ENCODE measurements around the gene ZNF280D.

ZNF280D gene

DNA sequence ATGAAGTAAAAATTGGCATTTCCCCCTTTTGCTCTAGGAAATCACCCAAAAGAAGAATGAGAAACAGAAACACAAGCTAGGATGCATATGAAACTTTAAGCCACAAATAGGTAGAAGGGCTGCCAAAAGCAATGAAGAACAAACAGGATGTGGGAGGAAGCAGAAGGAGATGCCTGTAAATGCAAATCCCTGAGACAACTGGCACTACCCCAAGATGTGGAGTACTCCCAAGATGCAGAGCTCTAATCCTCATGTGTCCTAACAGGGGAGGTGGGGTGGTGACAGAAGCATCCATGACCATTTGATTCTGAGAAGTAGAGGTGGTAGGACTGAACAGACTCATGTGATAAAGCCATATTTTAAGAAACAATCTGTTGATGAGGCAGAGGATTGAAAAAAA, 31.9 kb upstream of the ZNF280D start:
- POLR2A ChIA-PET = no interaction called here
- TF ChIP-seq LEF1 (IDR thresholded peaks at IDR 0.05; ENCODE audit: borderline replicate concordance) (no peak), SP1 (IDR thresholded peaks at IDR 0.05) (no peak), HDGF (IDR thresholded peaks at IDR 0.05; ENCODE audit: borderline replicate concordance) (no peak), FOXK2 (IDR thresholded peaks at IDR 0.05) (no peak), FOXM1 (IDR thresholded peaks at IDR 0.05; ENCODE audit: borderline replicate concordance) (no peak), BHLHE40 (IDR thresholded peaks at IDR 0.05; ENCODE audit: borderline replicate concordance) (no peak), FOXA1 (IDR thresholded peaks at IDR 0.05) (no peak), L3MBTL2 (conservative IDR thresholded peaks at IDR 0.05) (no peak)
- CTCF ChIA-PET = no interaction called here
- DNase-seq (ENCODE audit: extremely low spot score) = no peak

DNA sequence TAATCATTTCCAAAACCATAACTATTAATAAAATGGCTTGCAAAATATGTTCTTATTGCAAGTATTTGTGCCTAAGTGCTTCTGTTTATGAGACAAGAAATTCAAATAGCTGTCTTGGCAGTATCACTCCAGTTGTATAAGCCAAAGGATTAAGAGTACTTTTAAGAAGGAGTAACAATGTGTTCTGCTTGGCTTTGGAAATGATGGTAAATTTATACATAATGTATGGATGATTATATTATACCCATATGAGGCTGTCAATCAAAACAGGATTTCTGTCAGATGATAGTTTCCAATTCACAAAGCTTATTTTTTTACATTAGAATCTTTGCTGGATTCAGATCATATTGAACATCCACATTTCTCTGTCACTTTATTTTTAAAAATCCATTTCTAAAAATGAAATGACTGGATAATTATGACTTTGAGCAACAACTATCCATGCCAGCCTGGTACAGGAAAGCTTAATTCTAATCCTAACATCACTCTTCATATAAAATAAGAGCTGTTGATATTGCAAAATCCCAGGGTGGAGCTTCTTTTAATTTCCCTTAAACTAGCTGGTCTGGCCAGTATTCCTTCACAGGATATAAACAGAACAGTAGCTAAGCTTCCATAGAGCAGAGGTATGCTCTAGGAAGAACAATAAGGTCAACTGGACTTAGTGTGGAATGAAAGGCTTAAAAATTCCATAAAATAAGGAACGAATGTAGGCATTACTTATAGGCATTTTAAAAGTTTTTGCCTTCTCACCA, 30.0 kb upstream of the ZNF280D start:
- POLR2A ChIA-PET = no interaction called here
- TF ChIP-seq SP1 (IDR thresholded peaks at IDR 0.05) = no peak
- no peak for TF ChIP-seq FOXA1 (IDR thresholded peaks at IDR 0.05)
- no peak for TF ChIP-seq FOXK2 (IDR thresholded peaks at IDR 0.05)
- TF ChIP-seq TARDBP (IDR thresholded peaks at IDR 0.05) = no peak
- no peak for TF ChIP-seq NFRKB (IDR thresholded peaks at IDR 0.05)
- no peak for TF ChIP-seq SUZ12 (IDR thresholded peaks at IDR 0.05)
- no peak for TF ChIP-seq HDGF (IDR thresholded peaks at IDR 0.05; ENCODE audit: borderline replicate concordance)
- no peak for TF ChIP-seq L3MBTL2 (conservative IDR thresholded peaks at IDR 0.05)
- DNase-seq (ENCODE audit: extremely low spot score) = no peak
- CTCF ChIA-PET = no interaction called here

DNA sequence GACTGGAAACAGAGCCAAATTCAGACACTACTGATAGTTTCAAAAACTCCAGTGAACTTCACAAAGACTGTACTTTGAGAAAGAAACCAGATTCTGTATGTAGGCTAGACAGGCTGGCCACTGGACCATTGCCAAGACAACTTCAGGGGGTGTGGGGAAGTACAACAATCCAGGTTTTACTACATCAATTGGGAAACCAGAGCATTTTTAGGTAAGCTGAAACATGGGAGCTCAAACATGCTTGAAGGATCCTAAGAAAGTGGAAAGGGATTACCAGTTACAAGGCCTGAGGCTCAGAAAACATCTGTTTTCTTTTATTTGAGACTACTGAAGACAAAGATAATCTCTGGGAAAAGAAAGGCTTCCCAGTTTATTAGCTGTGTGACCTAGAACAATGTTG, 26.9 kb upstream of the ZNF280D start:
- ChIA-PET CTCF (no interaction called here), POLR2A (no interaction called here)
- DNase-seq (ENCODE audit: extremely low spot score) = no peak
- TF ChIP-seq FOXM1 (IDR thresholded peaks at IDR 0.05; ENCODE audit: borderline replicate concordance) (no peak), SP1 (IDR thresholded peaks at IDR 0.05) (no peak), HDGF (IDR thresholded peaks at IDR 0.05; ENCODE audit: borderline replicate concordance) (no peak), NFRKB (IDR thresholded peaks at IDR 0.05) (no peak), ARNT (IDR thresholded peaks at IDR 0.05) (no peak), CTBP1 (IDR thresholded peaks at IDR 0.05; ENCODE audit: borderline replicate concordance) (no peak), SUZ12 (IDR thresholded peaks at IDR 0.05) (no peak), BHLHE40 (IDR thresholded peaks at IDR 0.05; ENCODE audit: borderline replicate concordance) (no peak), ZNF384 (IDR thresholded peaks at IDR 0.05) (no peak)
- TF ChIP-seq, protein P1, sequence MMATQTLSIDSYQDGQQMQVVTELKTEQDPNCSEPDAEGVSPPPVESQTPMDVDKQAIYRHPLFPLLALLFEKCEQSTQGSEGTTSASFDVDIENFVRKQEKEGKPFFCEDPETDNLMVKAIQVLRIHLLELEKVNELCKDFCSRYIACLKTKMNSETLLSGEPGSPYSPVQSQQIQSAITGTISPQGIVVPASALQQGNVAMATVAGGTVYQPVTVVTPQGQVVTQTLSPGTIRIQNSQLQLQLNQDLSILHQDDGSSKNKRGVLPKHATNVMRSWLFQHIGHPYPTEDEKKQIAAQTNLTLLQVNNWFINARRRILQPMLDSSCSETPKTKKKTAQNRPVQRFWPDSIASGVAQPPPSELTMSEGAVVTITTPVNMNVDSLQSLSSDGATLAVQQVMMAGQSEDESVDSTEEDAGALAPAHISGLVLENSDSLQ (IDR thresholded peaks at IDR 0.05) = no peak

DNA sequence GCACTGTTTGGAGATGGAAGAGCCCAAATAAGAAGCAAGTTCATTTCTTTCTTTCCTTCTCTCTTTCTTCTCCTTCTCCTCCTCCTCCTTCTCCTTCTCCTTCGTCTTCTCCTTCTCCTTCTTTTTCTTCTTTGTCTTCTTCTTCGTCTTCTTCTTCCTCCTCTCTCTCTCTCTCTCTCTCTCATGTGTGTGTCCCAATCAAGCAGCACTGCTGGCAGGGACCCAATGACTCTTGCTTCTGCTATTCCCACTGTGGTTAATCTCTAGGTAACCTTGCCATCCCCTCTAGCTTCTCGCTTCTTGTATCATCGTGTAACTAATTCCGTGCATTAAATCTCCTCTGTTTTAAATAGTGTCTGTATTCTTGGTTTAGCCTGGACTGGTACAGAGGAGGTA, 26.1 kb upstream of the ZNF280D start:
- ChIA-PET CTCF (no interaction called here), POLR2A (no interaction called here)
- TF ChIP-seq L3MBTL2 (conservative IDR thresholded peaks at IDR 0.05) = no peak
- no peak for TF ChIP-seq FOXK2 (IDR thresholded peaks at IDR 0.05)
- no peak for TF ChIP-seq FOXM1 (IDR thresholded peaks at IDR 0.05; ENCODE audit: borderline replicate concordance)
- TF ChIP-seq ELF4 (IDR thresholded peaks at IDR 0.05) = no peak
- TF ChIP-seq, protein P1 (IDR thresholded peaks at IDR 0.05) = no peak
- TF ChIP-seq BHLHE40 (IDR thresholded peaks at IDR 0.05; ENCODE audit: borderline replicate concordance) = no peak
- no peak for TF ChIP-seq FOXA1 (IDR thresholded peaks at IDR 0.05)
- TF ChIP-seq ARNT (IDR thresholded peaks at IDR 0.05) = no peak
- TF ChIP-seq LEF1 (IDR thresholded peaks at IDR 0.05; ENCODE audit: borderline replicate concordance) = no peak
- TF ChIP-seq TARDBP (IDR thresholded peaks at IDR 0.05) = no peak
- TF ChIP-seq HDGF (IDR thresholded peaks at IDR 0.05; ENCODE audit: borderline replicate concordance) = no peak
- TF ChIP-seq SP1 (IDR thresholded peaks at IDR 0.05) = no peak
- TF ChIP-seq NFRKB (IDR thresholded peaks at IDR 0.05) = no peak
- no peak for TF ChIP-seq CTBP1 (IDR thresholded peaks at IDR 0.05; ENCODE audit: borderline replicate concordance)
- no peak for TF ChIP-seq SUZ12 (IDR thresholded peaks at IDR 0.05)
- no peak for TF ChIP-seq ZNF384 (IDR thresholded peaks at IDR 0.05)
- DNase-seq (ENCODE audit: extremely low spot score) = no peak

DNA sequence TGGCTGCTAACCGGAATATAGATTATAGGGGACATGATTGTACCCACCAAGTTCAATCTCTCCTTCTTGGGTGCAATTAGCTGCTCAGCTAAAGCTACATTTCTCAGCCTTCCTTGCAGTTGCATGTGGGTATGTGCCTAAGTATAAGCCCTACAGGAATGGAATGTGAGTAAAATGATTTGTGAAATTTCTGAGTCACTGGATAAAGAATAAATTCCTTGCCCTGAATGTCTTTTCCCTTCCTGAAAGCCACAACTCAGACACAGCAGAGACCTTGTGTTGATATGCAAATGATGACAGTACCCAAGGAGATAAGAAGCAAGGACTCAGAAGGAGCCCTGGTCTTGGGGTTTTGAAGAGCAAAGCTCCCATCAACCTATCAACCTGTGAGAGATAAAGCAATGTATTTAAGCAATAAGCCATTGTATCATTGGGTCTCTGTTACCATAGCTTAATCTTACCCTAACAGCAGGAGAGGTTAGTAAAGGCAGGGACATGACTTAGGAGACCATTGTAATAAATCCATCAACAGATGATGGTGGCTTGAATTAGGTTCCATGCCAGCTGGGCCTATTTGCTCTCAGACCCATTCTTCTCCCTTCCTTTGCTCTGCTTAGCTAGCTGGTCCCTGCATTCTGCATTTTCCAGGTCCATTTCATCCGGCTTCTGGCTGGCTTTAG, 25.6 kb upstream of the ZNF280D start:
- ChIA-PET POLR2A (no interaction called here), CTCF (no interaction called here)
- TF ChIP-seq L3MBTL2 (conservative IDR thresholded peaks at IDR 0.05) (no peak), NFRKB (IDR thresholded peaks at IDR 0.05) (no peak), ARNT (IDR thresholded peaks at IDR 0.05) (no peak), HDGF (IDR thresholded peaks at IDR 0.05; ENCODE audit: borderline replicate concordance) (no peak), BHLHE40 (IDR thresholded peaks at IDR 0.05; ENCODE audit: borderline replicate concordance) (no peak), FOXA1 (IDR thresholded peaks at IDR 0.05) (no peak), TARDBP (IDR thresholded peaks at IDR 0.05) (no peak), SUZ12 (IDR thresholded peaks at IDR 0.05) (no peak), FOXK2 (IDR thresholded peaks at IDR 0.05) (no peak), FOXM1 (IDR thresholded peaks at IDR 0.05; ENCODE audit: borderline replicate concordance) (no peak), ELF4 (IDR thresholded peaks at IDR 0.05) (no peak), ZNF384 (IDR thresholded peaks at IDR 0.05) (no peak), LEF1 (IDR thresholded peaks at IDR 0.05; ENCODE audit: borderline replicate concordance) (no peak), SP1 (IDR thresholded peaks at IDR 0.05) (no peak), CTBP1 (IDR thresholded peaks at IDR 0.05; ENCODE audit: borderline replicate concordance) (no peak)
- TF ChIP-seq, protein P1 (IDR thresholded peaks at IDR 0.05) = no peak
- DNase-seq (ENCODE audit: extremely low spot score) = no peak

DNA sequence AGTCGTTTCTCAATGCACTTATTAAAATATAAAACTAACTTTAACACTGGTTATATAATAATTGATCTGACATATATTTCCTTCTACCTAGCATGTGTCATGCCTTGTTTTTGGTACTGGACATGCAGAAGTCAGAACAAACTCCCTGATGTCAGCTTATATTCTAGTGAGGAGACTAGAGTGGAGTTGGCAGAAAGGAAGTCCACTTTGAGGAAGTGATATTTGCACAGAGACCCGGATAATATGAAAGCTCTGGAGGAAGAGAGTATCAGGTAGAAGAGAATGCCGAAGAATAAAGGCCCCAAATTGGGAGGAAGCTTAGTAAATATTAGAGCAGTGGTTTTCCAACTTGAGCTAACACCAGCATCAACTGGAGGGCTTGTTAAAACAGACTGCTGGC, 24.6 kb upstream of the ZNF280D start:
- TF ChIP-seq NFRKB (IDR thresholded peaks at IDR 0.05) = no peak
- TF ChIP-seq TARDBP (IDR thresholded peaks at IDR 0.05) = no peak
- no peak for TF ChIP-seq ZNF384 (IDR thresholded peaks at IDR 0.05)
- TF ChIP-seq ARNT (IDR thresholded peaks at IDR 0.05) = no peak
- no peak for TF ChIP-seq SUZ12 (IDR thresholded peaks at IDR 0.05)
- TF ChIP-seq L3MBTL2 (conservative IDR thresholded peaks at IDR 0.05) = no peak
- TF ChIP-seq HDGF (IDR thresholded peaks at IDR 0.05; ENCODE audit: borderline replicate concordance) = no peak
- TF ChIP-seq LEF1 (IDR thresholded peaks at IDR 0.05; ENCODE audit: borderline replicate concordance) = no peak
- TF ChIP-seq CTBP1 (IDR thresholded peaks at IDR 0.05; ENCODE audit: borderline replicate concordance) = no peak
- no peak for TF ChIP-seq FOXM1 (IDR thresholded peaks at IDR 0.05; ENCODE audit: borderline replicate concordance)
- TF ChIP-seq BHLHE40 (IDR thresholded peaks at IDR 0.05; ENCODE audit: borderline replicate concordance) = no peak
- TF ChIP-seq SP1 (IDR thresholded peaks at IDR 0.05) = no peak
- TF ChIP-seq FOXA1 (IDR thresholded peaks at IDR 0.05) = no peak
- no peak for TF ChIP-seq FOXK2 (IDR thresholded peaks at IDR 0.05)
- TF ChIP-seq, protein P1 (IDR thresholded peaks at IDR 0.05) = no peak
- no peak for TF ChIP-seq ELF4 (IDR thresholded peaks at IDR 0.05)
- ChIA-PET POLR2A (no interaction called here), CTCF (no interaction called here)
- no peak for DNase-seq (ENCODE audit: extremely low spot score)
